GM13977 (cell line): ENCODE measurements around the gene MAGI2.

Source experiments
- DNase-seq: peaks from one replicate; pipeline ENCODE4 v3.0.0; 2012; ENCODE audit warnings: low spot score
- CTCF ChIP-seq: IDR thresholded peaks from 2 replicates; pipeline ENCODE4 v1.5.1; 2012; ENCODE audit warnings: mild to moderate bottlenecking, control low read depth; ENCODE audit not compliant: insufficient read depth; ENCODE audit errors: extremely low read depth, missing control alignments
- in situ Hi-C: fragments of 300-500 bp; cut with MboI; formaldehyde crosslinking; loops from one replicate; pipeline ENCODE4 v1.12.0; 2022; ENCODE audit warnings: low sequenced_read_pairs, low pct_unique_long_range_greater_than_20kb, mixed read lengths, inconsistent platforms; ENCODE audit not compliant: unreplicated experiment

MAGI2 gene

GRCh38 chr7:78164459-78164858 lies 1289.0 kb downstream of the MAGI2 start:
- DNase-seq = no peak
- in situ Hi-C loops = no loop called here

GRCh38 chr7:78161781-78162180 lies 1291.7 kb downstream of the MAGI2 start:
- TF ChIP-seq CTCF = no peak
- in situ Hi-C loops = no loop called here
- DNase-seq = no peak

More at GRCh38 chr7:78164459-78164858, 1289.0 kb downstream of the MAGI2 start:
- no peak for TF ChIP-seq CTCF

- in situ Hi-C loops = no loop called here
- TF ChIP-seq CTCF = no peak
- DNase-seq = no peak
These were observed 1293.9 kb downstream of the MAGI2 start for GRCh38 chr7:78159545-78159944.

GRCh38 chr7:78153285-78153684 lies 1300.2 kb downstream of the MAGI2 start:
- no peak for DNase-seq
- TF ChIP-seq CTCF = no peak
- in situ Hi-C loops = no loop called here

- in situ Hi-C loops = no loop called here
- no peak for TF ChIP-seq CTCF
- no peak for DNase-seq
These were observed 1302.2 kb downstream of the MAGI2 start for GRCh38 chr7:78151229-78151628.

GRCh38 chr7:78149787-78150186 lies 1303.7 kb downstream of the MAGI2 start:
- in situ Hi-C loops = no loop called here
- no peak for DNase-seq
- no peak for TF ChIP-seq CTCF
